HL-60 (cell line): ENCODE data around the gene PRRG2.

Source experiments
- DNase-seq, 2 experiments: peaks; one replicate each; pipeline ENCODE4 v3.0.0-alpha.2; 2010 to 2020; ENCODE audit warnings: low read depth in 1 of 2, low spot score in 1 of 2
- H3K27ac ChIP-seq: fragments of 250-450 bp; sonication (Bioruptor Pico); replicated peaks from 2 replicates; pipeline ENCODE4 v1.5.1; 2020; ENCODE audit warnings: mild to moderate bottlenecking, moderate library complexity
- H3K27me3 ChIP-seq: fragments of 250-450 bp; sonication (Bioruptor Pico); 2 replicates; pipeline ENCODE4 v1.5.1; 2021; ENCODE audit warnings: mild to moderate bottlenecking, moderate library complexity; ENCODE audit not compliant: insufficient read depth, poor library complexity, severe bottlenecking
- H3K4me3 ChIP-seq: replicated peaks from 2 replicates; pipeline ENCODE4 v1.5.1; 2011; ENCODE audit warnings: mild to moderate bottlenecking, control low read depth, low read length; ENCODE audit not compliant: insufficient read depth
- CTCF ChIP-seq: IDR thresholded peaks from one replicate; pipeline ENCODE4 v1.5.1; 2011; ENCODE audit warnings: low read length, control low read depth, inconsistent platforms; ENCODE audit not compliant: insufficient read depth
- GABPA ChIP-seq: IDR thresholded peaks from 2 replicates; pipeline ENCODE4 v1.6.1; 2012; ENCODE audit warnings: low read depth
- POLR2AphosphoS5 ChIP-seq: IDR thresholded peaks from 2 replicates; pipeline ENCODE4 v1.6.1; 2012; ENCODE audit warnings: low read depth
- REST ChIP-seq: IDR thresholded peaks from 2 replicates; pipeline ENCODE4 v1.6.1; 2012; ENCODE audit warnings: low read depth; ENCODE audit not compliant: insufficient replicate concordance
- SPI1 ChIP-seq: IDR thresholded peaks from 2 replicates; pipeline ENCODE4 v1.6.1; 2012; ENCODE audit warnings: low read depth, mild to moderate bottlenecking, borderline replicate concordance

PRRG2 gene

DNA sequence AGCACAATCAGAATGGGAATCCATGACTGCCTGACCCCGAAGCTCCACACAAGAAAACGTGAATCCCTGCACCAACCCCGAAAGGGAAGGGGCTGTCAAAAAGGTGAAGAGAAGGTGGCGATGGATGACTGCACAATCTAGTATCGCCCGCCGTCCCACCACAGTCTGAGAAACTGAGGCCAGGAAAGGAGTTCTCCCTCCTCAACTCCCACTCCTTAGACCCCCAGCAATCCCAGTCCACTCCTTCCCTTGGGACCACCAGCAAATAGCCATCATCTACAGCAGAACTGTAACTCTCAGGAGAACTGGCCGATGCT is 1.2 kb upstream of the PRRG2 start:
- H3K4me3 ChIP-seq, result peak overlapping the region; percentile 86
- no peak for DNase-seq
- H3K27me3 ChIP-seq, result no peaks in the 10 kb centered on the region
- H3K27ac ChIP-seq, result peak overlapping the region; percentile 74
- TF ChIP-seq GABPA (no peak), CTCF (no peak), REST (no peak), SPI1 (no peak), POLR2AphosphoS5 (no peak)

- DNase-seq, result peak; percentile 97 to 98
- peak within 1 kb of the TSS; percentile 74 for H3K27ac ChIP-seq
- TF ChIP-seq SPI1, result peak; percentile 63; the same call in 1 of the 2 replicates
- TF ChIP-seq REST, result peak; percentile 75
- TF ChIP-seq GABPA, result peak; percentile 100
- no peak for TF ChIP-seq CTCF
- TF ChIP-seq POLR2AphosphoS5, result peak; percentile 98
Measured at GRCh38 chr19:49580264-49581006, 681 bp upstream of the PRRG2 start, which contains the start of gene NOSIP. TSS of gene NOSIP (minus strand) at chr19:49580556. CDS start at chr19:49560691, 19,865 bp downstream.

GRCh38 chr19:49583239-49583638 is 2.1 kb downstream of the PRRG2 start:
- H3K27ac ChIP-seq, result no peak overlapping the region
- no peak for TF ChIP-seq SPI1
- TF ChIP-seq CTCF, result no peak
- TF ChIP-seq POLR2AphosphoS5, result no peak
- TF ChIP-seq GABPA, result no peak
- no peak for TF ChIP-seq REST
- no peak overlapping the region for H3K4me3 ChIP-seq
- no peaks in the 10 kb centered on the region for H3K27me3 ChIP-seq
- DNase-seq, result no peak

More at GRCh38 chr19:49580264-49581006, 681 bp upstream of the PRRG2 start, which contains the start of gene NOSIP:
- peak within 1 kb of the TSS; percentile 86 for H3K4me3 ChIP-seq
- H3K27me3 ChIP-seq, result no peaks in the 10 kb centered on the region
